Measurements from ENCODE around the gene TMEM263. TPM values are rescaled to one million over a fixed set of nuclear protein-coding genes. Genes with fewer than 3 reads are reported as not detected.

Gene TMEM263
- total RNA-seq, 1 experiment from 2014 or later = 13.1 TPM

DNA sequence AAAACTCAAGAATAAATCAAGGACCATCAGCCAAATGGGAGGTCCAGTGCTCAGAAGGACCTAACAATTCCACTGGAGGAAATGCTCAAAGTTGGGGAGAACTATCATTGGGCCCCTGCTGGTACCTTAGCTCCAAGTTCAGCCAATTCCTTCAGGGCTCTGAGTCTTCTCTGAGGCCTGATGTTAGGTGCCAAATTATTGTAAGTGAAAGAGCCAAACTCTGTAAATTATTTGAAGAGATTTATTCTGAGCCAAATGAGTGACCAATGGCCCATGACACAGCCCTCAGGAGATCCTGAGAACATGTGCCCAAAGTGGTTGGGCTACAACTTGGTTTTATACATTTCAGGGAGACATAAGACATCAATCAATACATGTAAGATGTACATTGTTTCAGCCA, 8.2 kb upstream of the TMEM263 start:
- DNase-seq (ENCODE audit: low spot score) = no peak

DNA sequence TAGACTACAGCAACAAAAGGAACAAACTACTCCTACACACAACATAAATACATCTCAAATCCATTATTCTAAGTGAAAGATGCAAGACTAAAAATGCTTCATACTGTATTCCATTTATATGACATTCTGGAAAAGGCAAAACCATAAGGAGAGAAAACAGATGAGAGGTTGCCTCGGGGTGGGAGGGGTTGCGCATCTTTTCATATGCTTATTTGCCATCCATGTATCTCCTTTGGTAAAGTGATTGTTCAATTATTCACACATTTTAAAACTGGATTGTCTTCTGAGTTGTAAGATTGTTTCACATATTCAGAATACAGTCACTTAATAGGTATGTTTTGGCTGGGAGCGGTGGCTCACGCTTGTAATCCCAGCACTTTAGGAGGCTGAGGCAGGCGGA, 5.1 kb upstream of the TMEM263 start:
- DNase-seq (ENCODE audit: low spot score) = no peak

DNA sequence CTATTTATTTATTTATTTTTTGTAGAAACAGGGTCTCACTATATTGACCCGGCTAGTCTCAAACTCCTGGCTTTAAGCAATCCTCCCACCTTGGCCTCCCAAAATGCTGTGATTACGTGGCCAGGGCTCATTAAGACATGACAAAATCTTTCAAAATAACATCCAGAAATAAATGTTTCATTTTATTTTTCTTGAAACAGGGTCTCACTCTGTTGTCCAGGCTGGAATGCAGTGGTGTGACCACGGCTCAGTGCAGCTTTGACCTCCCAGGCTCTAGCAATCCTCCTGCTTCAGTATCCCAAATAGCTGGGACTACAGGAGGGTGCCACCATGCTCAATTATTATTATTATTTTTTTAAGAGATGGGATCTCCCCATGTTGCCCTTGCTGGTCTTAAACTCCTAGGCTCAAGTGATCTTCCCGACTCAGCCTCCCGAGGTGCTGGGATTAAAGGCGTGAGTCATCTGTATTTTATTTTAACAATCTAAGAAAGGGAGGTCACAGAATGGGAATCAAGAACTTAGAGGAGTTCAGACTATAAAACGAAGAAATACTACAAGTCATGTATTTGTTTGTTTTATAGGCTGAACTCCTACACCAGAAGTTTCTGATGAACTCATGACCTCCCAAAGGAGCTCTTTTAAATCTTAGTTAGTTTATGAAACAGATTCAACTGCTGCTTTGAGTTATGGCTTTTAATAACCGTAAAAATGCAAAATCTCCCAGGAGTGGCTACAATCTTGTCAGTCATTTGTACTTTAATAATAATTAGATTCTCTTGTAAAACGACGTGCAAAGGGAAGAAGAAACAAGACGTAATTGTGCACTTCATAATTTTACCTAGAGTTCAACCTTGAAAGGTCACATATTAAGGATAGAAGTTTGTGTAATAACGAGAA, 2.1 kb upstream of the TMEM263 start:
- DNase-seq (ENCODE audit: low spot score) = peak; percentile 36

DNA sequence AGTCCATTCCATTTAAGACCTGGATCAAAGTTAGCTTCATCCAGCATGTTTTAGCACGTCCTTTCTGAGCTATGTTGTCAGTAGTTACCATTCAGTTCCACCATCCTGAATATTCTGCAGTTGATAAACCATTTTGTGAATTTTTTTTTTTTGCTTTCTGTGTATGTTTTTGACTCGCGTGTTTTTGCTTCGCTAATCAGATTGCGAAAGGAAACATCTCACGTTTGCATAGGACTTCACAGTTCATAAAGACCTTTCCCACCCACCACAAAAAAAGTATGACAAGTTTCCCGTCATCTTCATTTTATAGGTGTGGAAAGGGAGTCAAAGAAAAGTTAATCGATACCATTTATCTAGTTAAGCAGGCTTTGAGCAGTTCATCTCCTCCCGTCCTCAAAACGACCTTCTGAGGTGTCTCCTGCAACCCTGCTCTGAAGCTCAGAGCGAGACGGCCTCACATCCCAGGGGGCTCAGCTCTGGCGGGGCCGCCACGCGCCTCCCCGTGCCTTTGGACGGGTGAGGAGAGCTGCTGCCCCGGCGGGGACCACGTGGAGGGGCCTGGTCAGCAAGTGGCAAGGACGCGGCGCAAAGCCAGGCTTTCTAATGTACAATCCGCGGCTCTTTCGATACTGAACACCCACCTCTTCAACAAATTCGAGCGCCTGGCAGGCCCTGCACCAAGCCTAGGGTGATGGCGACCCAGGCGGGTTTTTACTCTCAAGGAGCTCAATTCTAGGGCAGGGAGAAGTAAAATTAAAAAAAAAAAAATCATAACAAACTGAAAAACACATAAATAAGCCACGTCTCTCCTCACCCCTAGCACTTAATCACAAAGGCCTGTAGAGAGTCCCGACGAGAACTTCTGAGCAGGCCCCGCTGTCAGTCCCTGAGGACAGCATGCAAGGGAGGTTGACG, 988 bp upstream of the TMEM263 start:
- no peak for DNase-seq (ENCODE audit: low spot score)

DNA sequence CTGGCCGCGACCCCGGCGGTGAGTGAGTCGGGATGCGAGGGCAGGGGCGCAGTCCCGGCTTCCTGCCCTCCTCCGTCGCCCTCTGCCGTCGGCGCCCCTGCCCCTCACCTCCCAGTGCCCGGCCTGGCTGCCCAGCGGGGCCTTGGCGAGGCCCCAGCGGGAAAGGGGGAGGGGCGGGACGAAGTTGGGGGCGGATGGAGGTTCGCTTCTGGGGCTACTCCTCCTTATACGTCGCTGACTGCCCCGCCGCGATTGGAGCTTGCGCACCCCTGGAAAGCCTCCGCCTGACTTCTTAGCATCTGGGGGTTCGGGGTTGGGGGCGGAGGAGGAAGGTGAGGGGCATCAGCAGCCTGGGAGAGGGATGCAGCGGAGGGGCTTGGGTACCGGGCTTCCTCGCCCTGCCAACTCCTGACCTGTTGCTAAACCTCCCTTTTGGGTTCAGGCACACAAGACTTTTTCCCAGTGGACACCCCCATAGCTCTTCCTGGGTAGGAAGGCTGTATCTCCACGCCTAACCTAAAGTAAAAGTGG, 406 bp downstream of the TMEM263 start:
- DNase-seq (ENCODE audit: low spot score) = no peak

DNA sequence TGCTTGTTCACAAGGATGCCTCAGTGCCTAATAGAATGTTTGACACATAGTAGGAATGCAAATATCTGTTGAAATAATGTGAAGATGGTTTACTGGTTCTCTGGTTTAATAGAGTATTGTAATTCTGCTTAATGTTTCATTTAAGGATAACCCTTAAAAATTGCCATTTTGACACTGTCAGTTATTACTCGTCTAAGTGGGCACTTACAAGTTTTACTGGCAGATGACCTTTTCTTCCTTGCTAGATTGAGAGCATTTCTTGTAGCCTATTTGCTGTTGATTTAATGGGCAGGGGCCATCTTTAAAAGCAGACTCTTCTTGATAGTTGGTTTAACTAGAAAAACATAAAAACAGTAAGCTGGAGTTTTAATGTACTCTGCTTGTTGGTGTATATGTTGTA, 1.9 kb downstream of the TMEM263 start:
- no peak for DNase-seq (ENCODE audit: low spot score)

DNA sequence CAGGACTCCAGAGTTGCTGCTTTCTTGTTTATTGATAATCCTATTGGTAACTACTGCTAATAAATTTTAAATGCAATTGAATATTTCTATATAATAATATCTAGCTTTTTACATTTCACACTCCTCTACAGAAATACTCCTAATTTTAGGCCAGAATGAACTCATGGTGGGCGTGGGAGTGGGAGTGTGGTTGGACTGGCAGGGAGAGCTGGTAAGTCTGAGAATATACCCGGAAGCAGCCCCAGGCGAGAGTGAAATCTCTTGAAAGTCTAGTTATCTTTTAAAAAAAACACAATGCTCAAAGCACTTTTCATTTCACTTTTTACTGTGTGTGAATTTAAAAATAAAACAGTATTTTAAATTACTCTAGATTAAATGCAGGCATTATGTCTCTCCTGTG, 4.7 kb downstream of the TMEM263 start:
- no peak for DNase-seq (ENCODE audit: low spot score)

DNA sequence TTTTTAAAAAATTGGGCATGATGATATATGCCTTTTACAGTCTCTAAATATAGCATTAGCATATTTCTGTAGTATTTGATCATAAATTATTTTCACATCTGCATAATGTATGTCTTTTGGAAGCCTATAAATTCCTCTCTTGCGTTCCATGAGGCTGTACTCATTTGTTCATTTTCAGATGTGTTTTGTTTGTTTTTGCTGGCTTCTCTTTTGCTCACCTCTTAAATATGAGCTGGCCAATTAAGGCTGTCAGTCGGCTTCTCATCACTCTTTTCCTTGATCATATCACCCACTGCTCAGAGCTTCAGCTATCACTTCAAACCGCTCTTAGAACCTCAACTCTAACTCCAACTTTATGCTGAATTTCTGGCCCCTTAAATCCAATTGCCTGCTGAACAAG, 6.6 kb downstream of the TMEM263 start:
- DNase-seq (ENCODE audit: low spot score) = no peak

DNA sequence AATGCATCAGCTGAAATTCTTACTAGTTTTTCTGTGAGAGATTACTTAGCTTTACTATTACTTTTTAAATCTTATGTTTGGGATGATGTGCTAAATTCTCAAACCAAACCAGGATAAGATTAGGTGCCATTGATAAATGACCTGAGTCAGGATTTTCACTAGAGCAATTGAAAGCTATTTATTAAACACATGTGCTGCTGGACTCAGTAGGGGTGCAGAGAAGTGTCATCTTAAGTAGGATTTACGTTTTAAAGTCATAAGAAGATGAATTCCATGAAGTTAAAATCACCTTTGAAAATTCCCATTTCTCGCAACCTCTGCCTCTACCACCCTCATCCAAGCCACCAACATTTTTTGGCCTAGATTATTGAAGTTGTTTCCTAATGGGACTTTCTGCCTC, 8.8 kb downstream of the TMEM263 start:
- DNase-seq (ENCODE audit: low spot score) = no peak

DNA sequence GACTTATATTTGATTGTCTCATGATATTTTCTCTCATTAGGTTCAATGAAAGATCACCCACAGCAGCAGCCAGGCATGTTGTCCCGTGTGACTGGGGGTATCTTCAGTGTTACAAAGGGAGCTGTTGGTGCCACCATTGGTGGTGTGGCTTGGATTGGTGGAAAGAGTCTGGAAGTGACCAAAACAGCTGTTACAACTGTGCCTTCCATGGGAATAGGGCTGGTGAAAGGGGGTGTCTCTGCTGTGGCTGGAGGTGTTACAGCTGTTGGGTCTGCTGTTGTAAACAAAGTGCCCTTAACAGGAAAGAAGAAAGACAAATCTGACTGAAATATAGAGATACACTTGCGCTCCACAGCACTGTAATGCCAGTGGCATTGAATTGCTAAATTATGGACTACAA, 15.4 kb downstream of the TMEM263 start:
- no peak for DNase-seq (ENCODE audit: low spot score)

DNA sequence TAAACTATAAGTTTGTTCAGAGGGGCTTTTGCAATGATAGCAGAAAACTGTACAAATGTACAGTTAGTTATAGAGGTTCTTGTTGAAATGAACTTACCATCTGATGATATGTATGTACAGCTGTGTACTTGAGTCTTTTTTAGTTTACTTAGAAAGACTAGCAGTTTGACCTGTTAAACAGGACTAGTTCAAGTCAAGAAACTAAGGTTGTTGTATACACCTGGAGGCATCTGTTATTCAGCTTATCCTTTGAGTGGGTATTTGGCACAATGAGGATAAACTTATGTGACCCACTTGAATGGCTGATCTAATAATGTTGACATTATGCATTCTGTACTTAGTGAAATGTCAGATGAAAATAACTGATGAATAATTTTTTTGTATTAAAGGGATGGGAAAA, 17.8 kb downstream of the TMEM263 start:
- DNase-seq (ENCODE audit: low spot score) = no peak

DNA sequence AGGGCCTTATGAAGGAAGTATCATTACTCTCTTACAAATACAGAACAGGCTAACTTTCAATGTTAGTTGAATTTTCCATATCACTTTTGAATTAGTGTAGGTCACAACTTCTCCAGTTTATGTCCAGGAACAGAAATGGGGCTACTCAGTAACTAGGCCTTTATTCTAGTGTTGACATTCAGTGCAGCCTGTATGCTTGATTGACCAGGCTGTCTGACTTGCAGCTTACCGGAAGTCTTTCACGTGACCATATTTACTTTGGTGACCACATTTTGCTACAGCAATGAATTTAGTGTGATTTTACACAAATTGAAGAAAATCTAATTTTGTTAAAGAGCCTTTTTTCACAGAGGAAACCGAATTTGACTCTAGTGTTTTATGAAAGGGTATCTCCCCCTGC, 18.8 kb downstream of the TMEM263 start:
- DNase-seq (ENCODE audit: low spot score) = no peak

DNA sequence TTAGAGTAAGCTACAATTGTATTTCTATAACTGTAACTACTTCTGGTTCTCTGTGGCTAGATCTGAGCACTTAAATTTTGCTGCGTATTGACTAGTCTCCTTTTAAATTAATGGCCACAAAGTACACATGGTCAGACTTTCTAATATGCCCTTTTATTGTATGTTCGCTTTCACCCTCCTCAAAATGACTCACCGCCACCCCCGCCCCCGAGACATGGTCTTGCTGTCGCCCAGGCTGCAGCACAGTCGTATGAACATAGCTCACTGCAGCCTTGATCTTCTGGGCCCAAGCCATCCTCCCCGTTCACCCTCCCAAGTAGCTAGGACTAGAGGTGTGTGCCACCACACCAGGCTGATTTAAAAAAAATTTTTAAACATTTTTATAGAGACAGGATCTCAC, 19.4 kb downstream of the TMEM263 start:
- no peak for DNase-seq (ENCODE audit: low spot score)

DNA sequence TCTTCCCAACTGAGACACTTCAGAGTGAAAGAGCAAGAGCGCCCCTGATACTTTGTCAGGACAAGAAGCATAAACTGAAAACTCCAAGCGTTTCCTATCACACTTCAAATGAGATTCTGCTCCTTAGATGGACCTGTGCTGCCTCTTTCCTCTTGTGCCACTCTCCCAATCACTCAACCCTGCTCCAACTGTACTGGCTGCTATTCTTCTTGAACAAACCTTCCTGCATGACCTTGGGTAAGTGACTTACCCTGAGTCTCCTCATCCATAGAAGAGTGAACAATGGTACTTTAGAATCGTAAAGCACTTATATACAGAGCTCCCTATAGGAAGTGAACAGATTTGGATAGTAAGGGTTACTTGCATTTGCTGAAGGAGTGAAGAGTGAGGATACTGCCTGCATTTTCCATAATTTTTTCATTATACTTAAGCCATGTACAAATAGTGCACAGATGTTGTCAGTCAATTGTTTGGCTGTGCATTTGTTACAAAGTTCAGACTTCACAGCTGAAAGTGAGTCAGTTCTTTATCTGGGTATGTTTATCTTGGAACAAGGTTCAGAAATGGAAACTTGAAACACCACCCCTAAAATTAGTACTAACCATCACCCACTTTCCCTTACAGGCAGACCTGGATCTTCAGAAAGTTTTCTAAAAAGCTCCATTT, 20.4 kb downstream of the TMEM263 start:
- peak; percentile 45 for DNase-seq (ENCODE audit: low spot score)

DNA sequence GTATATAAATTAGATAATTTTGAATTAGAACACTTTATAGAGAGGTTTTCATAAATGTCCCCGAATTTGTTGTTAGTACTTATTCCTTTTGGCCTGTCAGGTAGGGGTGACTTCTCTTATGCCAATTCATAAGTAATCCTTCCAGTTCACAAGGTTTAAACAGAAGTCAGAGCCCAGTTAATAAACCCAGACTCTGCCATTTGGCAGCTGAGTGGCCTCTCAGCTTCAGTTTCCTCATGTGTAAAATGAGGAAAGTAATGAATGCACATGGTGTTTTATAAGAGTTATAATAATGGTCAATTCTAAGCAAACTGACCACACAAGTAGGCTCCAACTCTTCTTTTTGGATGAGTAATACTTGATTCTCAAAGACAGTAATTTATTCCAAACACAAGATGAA, 21.0 kb downstream of the TMEM263 start:
- no peak for DNase-seq (ENCODE audit: low spot score)

DNA sequence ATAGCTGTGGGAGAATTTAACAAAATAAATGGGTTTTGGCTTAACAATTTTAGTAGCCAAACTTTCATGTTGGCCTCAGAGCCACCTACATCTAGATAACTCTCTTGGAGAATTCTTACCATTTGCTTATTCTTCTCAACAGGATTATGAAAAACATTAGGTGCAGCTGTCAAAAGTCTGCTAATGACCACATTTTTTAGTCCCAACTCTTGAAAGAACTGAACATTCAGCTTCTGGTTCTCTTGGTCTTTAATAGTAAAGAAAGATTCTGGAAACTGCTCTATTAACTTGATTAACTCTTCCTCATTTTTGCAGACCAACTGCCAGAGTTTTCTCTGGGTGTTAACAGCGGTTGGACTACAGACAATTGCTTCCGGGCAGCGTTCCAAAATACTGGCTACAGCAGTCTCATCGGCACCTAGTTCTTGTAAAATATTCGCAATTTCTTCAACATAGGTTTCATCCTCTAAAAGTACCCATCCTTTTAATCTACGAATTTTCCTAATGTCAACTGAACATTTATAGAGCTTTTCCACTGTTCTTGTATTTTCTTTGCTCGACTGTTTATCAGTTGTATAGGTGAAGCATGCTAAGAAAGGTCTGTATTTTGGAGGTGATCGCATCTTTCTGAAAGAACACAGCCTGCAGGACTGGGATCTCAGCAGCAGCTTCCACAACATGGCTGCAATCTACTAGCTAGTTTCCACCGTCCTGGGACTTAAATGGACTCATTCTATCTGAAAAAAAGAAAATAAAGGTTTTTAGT, 22.5 kb downstream of the TMEM263 start:
- peak; percentile 30 for DNase-seq (ENCODE audit: low spot score)

DNA sequence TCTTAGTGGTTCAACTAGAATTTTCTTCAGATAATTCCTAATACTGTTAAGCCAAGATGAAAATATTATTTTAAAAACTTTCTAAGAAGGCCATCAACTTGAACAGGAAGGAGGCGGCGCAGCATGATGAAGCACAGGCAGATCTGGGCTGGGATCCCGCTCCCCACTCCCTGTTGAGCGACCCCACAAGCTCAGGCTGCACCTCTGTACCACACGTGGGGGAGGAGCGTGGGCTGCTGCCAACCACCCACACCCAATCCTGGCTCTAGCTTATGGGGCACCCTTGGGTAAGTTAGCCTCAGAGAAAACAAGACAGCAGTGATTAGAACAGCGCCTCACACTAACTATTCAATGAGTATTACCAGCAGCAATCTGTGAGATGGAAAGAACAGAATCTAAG, 25.2 kb downstream of the TMEM263 start:
- DNase-seq (ENCODE audit: low spot score) = no peak

DNA sequence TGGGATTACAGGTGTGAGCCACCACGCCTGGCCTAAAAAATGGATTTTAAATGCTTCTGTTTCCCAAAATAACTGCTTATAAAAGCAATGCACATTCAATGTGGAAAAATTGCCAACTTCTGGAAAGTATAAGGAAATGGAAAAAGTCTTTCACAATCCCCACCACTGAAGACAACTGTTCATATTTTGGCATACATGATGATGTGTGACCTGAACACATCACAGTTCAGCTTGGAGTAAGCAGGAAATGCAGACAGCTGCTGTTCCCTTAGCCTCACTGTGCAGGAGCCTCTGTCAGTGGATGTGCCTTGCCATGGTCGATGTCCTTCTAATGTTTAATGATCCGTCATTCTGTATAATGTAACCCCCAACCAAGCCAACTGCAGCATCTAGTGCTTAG, 26.1 kb downstream of the TMEM263 start:
- DNase-seq (ENCODE audit: low spot score) = no peak

DNA sequence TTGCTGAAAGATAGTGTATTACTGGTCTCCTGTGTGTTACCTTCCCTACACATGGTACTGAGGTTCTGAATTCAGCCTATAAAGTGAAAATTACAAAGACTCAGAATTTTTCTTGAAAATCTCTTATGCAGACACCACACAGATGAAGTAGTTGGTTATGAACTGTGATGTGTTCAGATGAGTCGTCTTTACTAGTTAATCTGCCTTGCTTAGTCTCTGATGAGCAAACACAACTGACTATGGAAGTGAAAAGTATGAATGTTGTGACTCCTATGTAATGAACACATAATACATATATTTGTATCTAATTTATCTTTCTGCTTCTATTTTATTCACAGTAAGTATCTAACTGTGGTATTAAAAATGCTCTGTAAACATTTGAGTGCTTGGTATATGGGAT, 26.5 kb downstream of the TMEM263 start:
- no peak for DNase-seq (ENCODE audit: low spot score)

DNA sequence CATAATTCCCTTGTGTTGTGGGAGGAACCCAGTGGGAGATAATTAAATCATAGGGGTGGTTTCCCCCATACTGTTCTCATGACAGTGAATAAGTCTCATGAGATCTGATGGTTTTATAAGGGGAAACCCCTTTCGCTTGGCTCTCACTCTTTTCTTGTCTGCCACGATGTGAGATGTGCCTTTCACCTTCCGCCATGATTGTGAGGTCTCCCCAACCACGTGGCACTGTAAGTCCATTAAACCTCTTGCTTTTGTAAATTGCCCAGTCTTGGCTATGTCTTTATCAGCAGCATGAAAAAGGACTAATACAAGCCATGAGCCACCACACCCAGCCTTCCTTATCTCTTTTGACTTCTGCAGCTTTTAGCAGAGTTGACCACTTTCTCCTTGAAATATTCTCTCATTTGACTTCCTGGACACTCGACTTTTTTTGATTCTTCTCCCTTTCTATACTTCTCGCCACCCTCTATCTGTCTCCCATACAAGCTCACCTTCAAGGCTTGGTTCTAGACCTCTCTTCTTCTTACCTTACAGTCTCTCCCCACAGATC, 29.0 kb downstream of the TMEM263 start:
- no peak for DNase-seq (ENCODE audit: low spot score)

DNA sequence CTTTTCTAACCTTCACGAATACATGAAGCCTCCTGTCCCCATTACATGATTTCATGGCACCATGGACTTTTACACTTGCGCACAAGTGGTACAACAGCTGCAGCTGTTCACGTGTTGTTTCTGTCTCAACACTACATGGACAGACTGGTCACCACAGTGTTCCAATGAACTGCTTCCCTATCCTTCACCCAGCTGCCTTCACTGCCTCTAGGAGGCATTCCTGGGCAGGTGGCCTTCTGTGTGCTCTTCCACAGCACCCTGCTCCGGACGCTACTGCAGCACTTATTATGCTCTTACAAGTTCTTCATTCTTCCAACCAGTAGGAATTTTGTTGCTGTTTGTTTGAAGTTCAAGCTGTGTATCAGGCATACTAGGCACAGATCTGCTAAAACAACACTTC, 29.8 kb downstream of the TMEM263 start:
- DNase-seq (ENCODE audit: low spot score) = no peak
